Measurements from ENCODE around the gene CPVL. TPM values are rescaled to one million over a fixed set of nuclear protein-coding genes. Genes with fewer than 3 reads are reported as not detected.

The CPVL gene
- total and polyA plus RNA-seq, 10 donors: 18.7 to 259 (median 130) TPM

- no peaks in the 10 kb centered on the region for H3K36me3 ChIP-seq
- intact Hi-C loops (cut with DNase I; ENCODE audit: low total_unique reads): no loop called here
- no peak overlapping the region for H3K4me3 ChIP-seq
- TF ChIP-seq CTCF (IDR thresholded peaks at IDR 0.05 in 8 of 11, conservative IDR thresholded peaks at IDR 0.05 in 3 of 11): no peak
- no peak for TF ChIP-seq POLR2AphosphoS5 (IDR thresholded peaks at IDR 0.05)
- TF ChIP-seq POLR2A (IDR thresholded peaks at IDR 0.05): no peak
- H3K4me1 ChIP-seq: peaks cover 0 to 13% (median 0%) of the 10 kb centered on the region in 6 donors
- no peak overlapping the region for H3K27ac ChIP-seq
- no peaks in the 10 kb centered on the region for H3K27me3 ChIP-seq (replicated peaks in 1 of 7)
- no peaks in the 10 kb centered on the region for H3K9me3 ChIP-seq
- 67 to 86% (median 77%) methylated on average over 3 of the region's 3 CpGs for WGBS, 5 donors
- no peak for DNase-seq
Observed at GRCh38 chr7:29013931-29014330, 132.4 kb downstream of the CPVL start.

DNA sequence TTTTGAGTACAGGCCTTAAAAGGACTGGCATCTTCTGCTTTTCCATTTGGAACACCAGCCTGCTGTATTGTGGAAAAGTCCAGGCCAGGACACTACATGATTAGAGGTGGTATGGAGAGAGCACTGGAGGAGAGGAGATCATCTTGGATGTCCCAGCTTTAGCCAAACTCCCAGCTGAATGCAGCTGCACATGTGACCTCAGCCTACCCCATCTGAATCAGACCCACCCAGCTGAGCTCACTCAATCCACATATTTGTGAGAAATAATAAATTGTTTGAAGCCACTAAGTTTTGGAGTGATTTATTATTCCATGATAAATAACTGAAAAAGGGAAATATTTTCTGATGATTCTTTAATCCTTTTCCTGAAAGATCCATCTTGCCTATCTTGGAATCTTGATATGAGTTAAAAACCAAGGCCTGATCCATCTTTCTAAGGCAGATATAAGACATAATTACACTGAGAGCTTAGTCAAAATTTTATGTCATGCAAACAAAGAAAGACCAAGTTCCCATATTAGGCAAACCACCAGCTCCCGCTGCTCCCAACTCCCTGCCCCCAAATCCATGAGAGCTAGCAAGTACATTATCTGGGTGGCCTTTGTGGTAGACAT, 133.1 kb downstream of the CPVL start:
- no peak for DNase-seq
- H3K4me1 ChIP-seq: peaks cover 0 to 13% (median 0%) of the 10 kb centered on the region in 6 donors
- H3K36me3 ChIP-seq: no peaks in the 10 kb centered on the region
- H3K4me3 ChIP-seq: no peak overlapping the region
- 76 to 97% (median 90%) methylated on average over 1 of the region's 1 CpG for WGBS, 5 donors
- H3K9me3 ChIP-seq: no peaks in the 10 kb centered on the region
- intact Hi-C loops (cut with DNase I; ENCODE audit: low total_unique reads): no loop called here
- TF ChIP-seq CTCF (IDR thresholded peaks at IDR 0.05 in 8 of 11, conservative IDR thresholded peaks at IDR 0.05 in 3 of 11) (no peak), POLR2AphosphoS5 (IDR thresholded peaks at IDR 0.05) (no peak), POLR2A (IDR thresholded peaks at IDR 0.05) (no peak)
- H3K27ac ChIP-seq: no peak overlapping the region
- no peaks in the 10 kb centered on the region for H3K27me3 ChIP-seq (replicated peaks in 1 of 7)

DNA sequence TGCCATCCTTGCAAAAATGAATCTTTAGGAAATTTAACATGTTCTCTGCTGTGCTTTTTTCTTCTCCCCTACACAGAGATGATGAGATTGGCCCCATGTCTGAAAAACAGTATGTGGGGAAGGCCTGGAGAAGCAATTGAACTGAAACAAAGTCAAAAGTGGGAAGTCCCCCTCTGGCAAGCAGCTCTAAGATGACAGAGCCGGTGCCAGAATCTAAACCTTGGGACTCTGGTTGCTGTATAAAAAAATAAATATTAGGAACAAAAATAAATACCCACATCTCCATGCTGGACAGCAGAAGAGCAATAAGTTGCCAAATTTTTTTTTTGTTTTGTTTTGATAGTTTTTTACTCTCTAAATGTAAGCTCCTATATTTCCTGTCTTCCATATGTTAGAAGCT, 136.4 kb downstream of the CPVL start:
- Histone ChIP-seq H3K27me3 (replicated peaks in 1 of 7) (no peaks in the 10 kb centered on the region), H3K9me3 (no peaks in the 10 kb centered on the region), H3K4me1 (peaks cover 0 to 8% (median 0%) of the 10 kb centered on the region in 6 donors), H3K4me3 (no peak overlapping the region), H3K27ac (no peak overlapping the region), H3K36me3 (no peaks in the 10 kb centered on the region)
- no peak for TF ChIP-seq POLR2AphosphoS5 (IDR thresholded peaks at IDR 0.05)
- no peak for TF ChIP-seq POLR2A (IDR thresholded peaks at IDR 0.05)
- TF ChIP-seq CTCF (IDR thresholded peaks at IDR 0.05 in 8 of 11, conservative IDR thresholded peaks at IDR 0.05 in 3 of 11): no peak
- intact Hi-C loops (cut with DNase I; ENCODE audit: low total_unique reads): no loop called here
- WGBS, 5 donors: 55 to 78% (median 62%) methylated on average over 1 of the region's 1 CpG
- DNase-seq: no peak

- TF ChIP-seq CTCF (IDR thresholded peaks at IDR 0.05 in 8 of 11, conservative IDR thresholded peaks at IDR 0.05 in 3 of 11): no peak
- TF ChIP-seq POLR2AphosphoS5 (IDR thresholded peaks at IDR 0.05): no peak
- TF ChIP-seq POLR2A (IDR thresholded peaks at IDR 0.05): no peak
- intact Hi-C loops (cut with DNase I; ENCODE audit: low total_unique reads): no loop called here
- 66 to 80% (median 72%) methylated on average over 2 of the region's 2 CpGs for WGBS, 5 donors
- no peak for DNase-seq
- Histone ChIP-seq H3K27me3 (replicated peaks in 1 of 7) (no peaks in the 10 kb centered on the region), H3K4me3 (no peak overlapping the region), H3K9me3 (no peaks in the 10 kb centered on the region), H3K27ac (no peak overlapping the region), H3K36me3 (no peaks in the 10 kb centered on the region), H3K4me1 (peaks cover 0 to 8% (median 0%) of the 10 kb centered on the region in 6 donors)
Observed at GRCh38 chr7:29008590-29008989, 137.7 kb downstream of the CPVL start.
